Caco-2 (cell line): ENCODE data around the gene PIWIL1. TPM values are rescaled to one million over a fixed set of nuclear protein-coding genes. Genes with fewer than 3 reads are reported as not detected.

Experiments
- BruUV-seq: library from RNA; stranded (reverse); fragments of 400-500 nt; replicated peaks from 2 replicates; lab custom pipeline; 2021; lab: Mats Ljungman, UMichigan
- CTCF ChIA-PET: fragments of 300-600 bp; sonication (Branson Sonifier 250); formaldehyde crosslinking; loops from one replicate; lab custom pipeline; 2022; ENCODE audit warnings: antibody characterized with exemption; lab: Charles Lee
- POLR2A ChIA-PET: fragments of 300-600 bp; sonication (Branson Sonifier 250); formaldehyde crosslinking; loops from one replicate; lab custom pipeline; 2022; ENCODE audit warnings: antibody characterized with exemption; lab: Charles Lee
- DNase-seq, 2 experiments: peaks; one replicate each; pipeline versions ENCODE4 v3.0.0 to v3.0.0-alpha.2; 2020 to 2022
- H3K27me3 ChIP-seq: replicated peaks from 2 replicates; pipeline ENCODE4 v1.6.0; 2011; ENCODE audit warnings: low read length; ENCODE audit not compliant: control insufficient read depth, insufficient read depth
- H3K36me3 ChIP-seq: 2 replicates; pipeline ENCODE4 v1.5.1; 2011; ENCODE audit warnings: low read length; ENCODE audit not compliant: control insufficient read depth, insufficient read depth
- H3K4me1 ChIP-seq: fragments of 250-450 bp; sonication (Bioruptor Pico); 2 replicates; pipeline ENCODE4 v1.5.1; 2020; ENCODE audit warnings: mild to moderate bottlenecking
- H3K4me3 ChIP-seq: 2 replicates; pipeline ENCODE4 v1.5.1; 2011; ENCODE audit warnings: low read depth, mild to moderate bottlenecking, control low read depth, low read length
- H3K9me3 ChIP-seq: fragments of 250-450 bp; sonication (Bioruptor Pico); 2 replicates; pipeline ENCODE4 v1.5.1; 2020; ENCODE audit warnings: mild to moderate bottlenecking, moderate library complexity
- H3K27ac Mint-ChIP-seq: one replicate; pipeline ENCODE4 v1.8.0; 2022; ENCODE audit warnings: mixed read lengths; ENCODE audit not compliant: unreplicated experiment
- H3K27me3 Mint-ChIP-seq: one replicate; pipeline ENCODE4 v1.8.0; 2022; ENCODE audit warnings: mixed read lengths; ENCODE audit not compliant: insufficient read depth, unreplicated experiment
- H3K36me3 Mint-ChIP-seq: one replicate; pipeline ENCODE4 v1.8.0; 2022; ENCODE audit warnings: mild to moderate bottlenecking, mixed read lengths; ENCODE audit not compliant: insufficient read depth, unreplicated experiment
- H3K4me1 Mint-ChIP-seq: one replicate; pipeline ENCODE4 v1.8.0; 2022; ENCODE audit warnings: low read depth, mixed read lengths; ENCODE audit not compliant: unreplicated experiment
- H3K4me3 Mint-ChIP-seq: one replicate; pipeline ENCODE4 v1.8.0; 2022; ENCODE audit warnings: mild to moderate bottlenecking, moderate library complexity, mixed read lengths; ENCODE audit not compliant: unreplicated experiment
- H3K9me3 Mint-ChIP-seq: one replicate; pipeline ENCODE4 v1.8.0; 2022; ENCODE audit warnings: mixed read lengths; ENCODE audit not compliant: unreplicated experiment
- intact Hi-C: fragments of 100-400 bp; cut with micrococcal nuclease; formaldehyde crosslinking; loops from one replicate; pipeline ENCODE4 v1.10.0; 2022; ENCODE audit not compliant: unreplicated experiment
- total RNA-seq: library from RNA; stranded (reverse); gene quantifications from 2 replicates; pipeline ENCODE4 v1.2.3, GENCODE V29; 2022
- TF ChIP-seq, protein P1 (sequence below), 2 experiments: fragments of 200-600 bp in 1 of 2; IDR thresholded peaks; 1 replicate in 1 of 2; 2 replicates in 1 of 2; pipeline versions ENCODE4 v1.5.1 to v1.8.0; 2011 to 2022; ENCODE audit warnings: antibody characterized with exemption in 1 of 2, control low read depth in 1 of 2, inconsistent platforms in 1 of 2, low read depth in 1 of 2, low read length in 1 of 2, mild to moderate bottlenecking in 1 of 2, moderate library complexity in 1 of 2; ENCODE audit not compliant: insufficient read depth in 1 of 2, severe bottlenecking in 1 of 2, unreplicated experiment in 1 of 2

Gene PIWIL1
- total RNA-seq, 1 experiment from 2014 or later, result 5.1 TPM

DNA sequence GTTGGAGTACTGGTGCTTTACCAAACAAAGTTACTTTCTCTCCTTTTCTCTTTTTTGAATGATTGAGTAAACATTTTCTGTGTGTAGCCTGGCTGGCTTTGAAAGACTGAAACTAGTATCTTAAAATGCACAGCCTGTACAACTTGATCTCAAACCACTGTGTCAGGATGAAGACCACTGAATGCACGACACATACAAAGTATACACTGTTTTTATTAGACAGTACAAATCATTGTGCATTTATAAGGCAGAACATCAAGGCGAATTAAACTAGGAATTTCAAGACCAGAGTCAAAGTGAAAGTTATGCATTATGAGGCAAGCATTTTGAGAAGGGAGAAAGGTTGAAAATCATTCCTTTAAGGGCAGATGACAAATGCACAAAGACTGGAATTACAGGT, 59.0 kb downstream of the PIWIL1 start:
- Mint-ChIP-seq H3K27ac (no peak overlapping the region), H3K9me3 (no peaks in the 10 kb centered on the region), H3K36me3 (no peaks in the 10 kb centered on the region), H3K4me3 (no peak overlapping the region), H3K27me3 (no peaks in the 10 kb centered on the region), H3K4me1 (peaks cover 5% of the 10 kb centered on the region)
- H3K27me3 ChIP-seq, result no peaks in the 10 kb centered on the region
- no TSS peak for BruUV-seq
- TF ChIP-seq, protein P1, sequence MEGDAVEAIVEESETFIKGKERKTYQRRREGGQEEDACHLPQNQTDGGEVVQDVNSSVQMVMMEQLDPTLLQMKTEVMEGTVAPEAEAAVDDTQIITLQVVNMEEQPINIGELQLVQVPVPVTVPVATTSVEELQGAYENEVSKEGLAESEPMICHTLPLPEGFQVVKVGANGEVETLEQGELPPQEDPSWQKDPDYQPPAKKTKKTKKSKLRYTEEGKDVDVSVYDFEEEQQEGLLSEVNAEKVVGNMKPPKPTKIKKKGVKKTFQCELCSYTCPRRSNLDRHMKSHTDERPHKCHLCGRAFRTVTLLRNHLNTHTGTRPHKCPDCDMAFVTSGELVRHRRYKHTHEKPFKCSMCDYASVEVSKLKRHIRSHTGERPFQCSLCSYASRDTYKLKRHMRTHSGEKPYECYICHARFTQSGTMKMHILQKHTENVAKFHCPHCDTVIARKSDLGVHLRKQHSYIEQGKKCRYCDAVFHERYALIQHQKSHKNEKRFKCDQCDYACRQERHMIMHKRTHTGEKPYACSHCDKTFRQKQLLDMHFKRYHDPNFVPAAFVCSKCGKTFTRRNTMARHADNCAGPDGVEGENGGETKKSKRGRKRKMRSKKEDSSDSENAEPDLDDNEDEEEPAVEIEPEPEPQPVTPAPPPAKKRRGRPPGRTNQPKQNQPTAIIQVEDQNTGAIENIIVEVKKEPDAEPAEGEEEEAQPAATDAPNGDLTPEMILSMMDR (IDR thresholded peaks at IDR 0.05; ENCODE audit: insufficient read depth in 1 of 2, low read depth in 1 of 2, low read length in 1 of 2, severe bottlenecking in 1 of 2, unreplicated experiment in 1 of 2), result no peak
- no peaks in the 10 kb centered on the region for H3K9me3 ChIP-seq
- H3K4me3 ChIP-seq, result no peak overlapping the region
- ChIA-PET POLR2A (no interaction called here), CTCF (no interaction called here)
- no peaks in the 10 kb centered on the region for H3K36me3 ChIP-seq
- no peak for DNase-seq
- intact Hi-C loops, result no loop called here
- H3K4me1 ChIP-seq, result no peaks in the 10 kb centered on the region

DNA sequence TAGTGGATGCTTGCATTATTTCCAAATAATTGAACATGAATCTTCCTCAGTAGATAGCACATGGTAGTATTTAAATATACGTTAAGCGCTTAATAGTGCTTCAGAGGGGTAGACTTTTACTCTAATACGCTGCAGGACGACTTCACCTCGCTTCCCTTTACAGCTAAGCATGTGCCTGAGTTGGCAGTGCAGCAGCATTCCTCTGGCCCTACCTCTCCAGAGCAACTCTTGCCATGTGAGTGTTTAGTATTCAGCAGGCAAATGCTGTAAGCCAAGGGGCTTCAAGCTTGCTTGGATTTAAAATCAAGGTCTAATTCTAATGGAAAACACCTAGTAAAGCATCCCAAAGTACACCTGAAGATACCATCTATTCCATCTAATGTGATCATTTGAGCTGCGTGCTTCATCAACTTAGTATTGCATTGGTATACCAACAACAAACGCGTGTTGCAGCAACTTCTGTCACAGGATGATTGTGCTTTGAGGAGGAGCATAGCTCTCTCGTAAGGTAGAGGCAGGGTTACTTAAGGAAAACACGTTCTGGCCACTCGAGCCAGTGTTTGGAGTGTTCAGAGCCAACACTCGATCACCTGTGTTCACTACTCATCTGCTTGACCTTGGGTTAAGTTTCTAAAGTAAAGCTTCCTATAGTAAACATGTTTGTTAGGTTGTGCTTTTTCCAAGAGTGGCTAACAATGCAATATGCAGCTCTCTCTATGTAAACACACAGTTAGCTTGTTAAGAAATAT, 60.6 kb downstream of the PIWIL1 start:
- no peaks in the 10 kb centered on the region for H3K36me3 ChIP-seq
- H3K9me3 Mint-ChIP-seq, result no peaks in the 10 kb centered on the region
- intact Hi-C loops, result no loop called here
- H3K4me3 ChIP-seq, result no peak overlapping the region
- BruUV-seq, result no TSS peak
- CTCF ChIA-PET, result no interaction called here
- no peaks in the 10 kb centered on the region for H3K27me3 ChIP-seq
- H3K4me1 ChIP-seq, result peaks cover 2% of the 10 kb centered on the region; the same call in 1 of the 2 replicates
- H3K27me3 Mint-ChIP-seq, result no peaks in the 10 kb centered on the region
- no peaks in the 10 kb centered on the region for H3K36me3 Mint-ChIP-seq
- DNase-seq, result no peak
- no peak overlapping the region for H3K27ac Mint-ChIP-seq
- H3K9me3 ChIP-seq, result no peaks in the 10 kb centered on the region
- POLR2A ChIA-PET, result interaction anchor here (0.7 kb wide), 1 partner anchor 1544 kb away, joined by 5 read pairs; no protein-coding TSS in a partner anchor
- TF ChIP-seq, protein P1 (IDR thresholded peaks at IDR 0.05; ENCODE audit: insufficient read depth in 1 of 2, low read depth in 1 of 2, low read length in 1 of 2, severe bottlenecking in 1 of 2, unreplicated experiment in 1 of 2), result no peak
- peaks cover 6% of the 10 kb centered on the region for H3K4me1 Mint-ChIP-seq
- H3K4me3 Mint-ChIP-seq, result no peak overlapping the region

DNA sequence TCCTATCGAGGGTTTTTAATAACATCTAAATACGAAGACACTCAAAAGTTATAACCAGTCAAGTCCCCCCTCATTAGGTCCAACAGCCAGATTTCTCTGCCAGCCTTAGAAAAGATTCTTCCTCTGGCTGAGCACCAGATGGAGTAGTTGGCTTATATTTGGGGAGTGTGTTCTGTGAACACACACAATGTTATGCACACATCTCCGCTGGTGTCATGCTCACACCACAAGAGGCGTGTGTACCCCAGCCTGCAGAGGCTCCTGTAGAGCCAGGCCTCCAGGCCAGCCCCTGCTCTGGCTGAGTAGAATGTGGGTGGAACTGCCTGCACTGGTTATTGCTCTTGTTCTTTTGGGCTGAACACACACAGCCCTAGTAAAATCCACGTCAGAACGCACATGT, 64.0 kb downstream of the PIWIL1 start:
- H3K9me3 ChIP-seq, result no peaks in the 10 kb centered on the region
- H3K27me3 ChIP-seq, result no peaks in the 10 kb centered on the region
- TF ChIP-seq, protein P1 (IDR thresholded peaks at IDR 0.05; ENCODE audit: insufficient read depth in 1 of 2, low read depth in 1 of 2, low read length in 1 of 2, severe bottlenecking in 1 of 2, unreplicated experiment in 1 of 2), result peak in 1 of 2 experiments; percentile 46
- ChIA-PET CTCF (no interaction called here), POLR2A (no interaction called here)
- Mint-ChIP-seq H3K4me3 (no peak overlapping the region), H3K36me3 (no peaks in the 10 kb centered on the region), H3K9me3 (no peaks in the 10 kb centered on the region), H3K27me3 (no peaks in the 10 kb centered on the region), H3K27ac (no peak overlapping the region), H3K4me1 (peaks cover 12% of the 10 kb centered on the region)
- peaks cover 11% of the 10 kb centered on the region for H3K4me1 ChIP-seq
- intact Hi-C loops, result loop anchor here (1.0 to 5.0 kb wide), 2 partner anchors 347 to 416 kb away; no protein-coding TSS in a partner anchor
- H3K4me3 ChIP-seq, result no peak overlapping the region
- no TSS peak for BruUV-seq
- DNase-seq, result peak in 1 of 2 experiments; percentile 26
- H3K36me3 ChIP-seq, result no peaks in the 10 kb centered on the region
